Activated CD4-positive, alpha-beta T cell treated with anti-CD3 and anti-CD28 coated beads for 36 hours (primary cell): ENCODE measurements around the gene IL17RC. TPM values are rescaled to one million over a fixed set of nuclear protein-coding genes. Genes with fewer than 3 reads are reported as not detected.
"Not testable (repeated sequence)": the region's sequence is repeated elsewhere in the genome, so short reads cannot be mapped to it uniquely, and the experiment has no call there.

ENCODE experiments used
- ATAC-seq: fragments of 200-7000 bp; cut with Tn5 transposase; one replicate; pipeline ENCODE4 v1.10.0; 2021; ENCODE audit warnings: mild to moderate bottlenecking, moderate library complexity
- CTCF ChIA-PET: fragments of 350-600 bp; sonication (Branson Sonifier 250); formaldehyde crosslinking; loops from one replicate; lab custom pipeline; 2021; ENCODE audit warnings: antibody characterized with exemption; lab: Charles Lee
- POLR2A ChIA-PET: fragments of 350-600 bp; sonication (Branson Sonifier 250); formaldehyde crosslinking; loops from one replicate; lab custom pipeline; 2021; ENCODE audit warnings: antibody characterized with exemption, inconsistent platforms; lab: Charles Lee
- DNase-seq: peaks from one replicate; pipeline ENCODE4 v3.0.0-alpha.2; 2020
- H3K27ac Mint-ChIP-seq: one replicate; pipeline ENCODE4 v1.8.0; 2021; ENCODE audit warnings: mixed read lengths
- H3K27me3 Mint-ChIP-seq: one replicate; pipeline ENCODE4 v1.8.0; 2021; ENCODE audit warnings: mixed read lengths
- H3K36me3 Mint-ChIP-seq: one replicate; pipeline ENCODE4 v1.8.0; 2021; ENCODE audit warnings: low read depth, mixed read lengths
- H3K4me1 Mint-ChIP-seq: one replicate; pipeline ENCODE4 v1.8.0; 2021; ENCODE audit warnings: mixed read lengths
- H3K4me3 Mint-ChIP-seq: one replicate; pipeline ENCODE4 v1.8.0; 2021; ENCODE audit warnings: mild to moderate bottlenecking, moderate library complexity, mixed read lengths
- H3K9me3 Mint-ChIP-seq: one replicate; pipeline ENCODE4 v1.8.0; 2021; ENCODE audit warnings: low read depth, mixed read lengths
- intact Hi-C, 2 experiments: fragments of 100-400 bp; cut with DNase I in 1 of 2; cut with micrococcal nuclease in 1 of 2; formaldehyde crosslinking; loops; one replicate each; pipeline versions ENCODE4 v1.14.2 to v1.15.1; 2022 to 2024; cut with DNase I, micrococcal nuclease
- total RNA-seq, 2 experiments: library from RNA; stranded (reverse); gene quantifications; one replicate each; pipeline ENCODE4 v1.2.3, GENCODE V29; 2021

The IL17RC gene
- total RNA-seq, 2 experiments from 2014 or later = 0.25 to 0.50 TPM

DNA sequence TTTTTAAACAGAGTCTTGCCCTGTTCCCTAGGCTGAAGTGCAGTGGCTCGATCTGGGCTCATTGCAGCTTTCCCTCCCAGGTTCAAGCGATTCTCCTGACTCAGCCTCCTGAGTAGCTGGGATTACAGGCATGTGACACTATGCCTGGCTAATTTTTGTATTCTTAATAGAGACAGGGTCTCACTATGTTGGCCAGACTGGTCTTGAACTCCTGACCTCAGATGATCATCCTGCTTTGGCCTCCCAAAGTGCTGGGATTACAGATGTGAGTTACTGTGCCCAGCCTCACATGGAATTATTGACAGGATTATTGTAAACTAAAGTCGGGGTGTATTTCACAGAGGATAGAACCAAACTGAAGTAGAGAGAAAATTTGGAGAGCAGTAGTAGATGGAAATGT lies 21.2 kb upstream of the IL17RC start:
- ATAC-seq, H3K9me3 Mint-ChIP-seq, H3K27ac Mint-ChIP-seq, H3K27me3 Mint-ChIP-seq, DNase-seq, H3K4me3 Mint-ChIP-seq, POLR2A ChIA-PET, intact Hi-C loops: not testable (repeated sequence)
- peaks cover 59% of the 10 kb centered on the region for H3K4me1 Mint-ChIP-seq
- CTCF ChIA-PET = interaction anchor here (3.1 kb wide), 1 partner anchor 36 kb away, joined by 17 read pairs; no protein-coding TSS in a partner anchor
- H3K36me3 Mint-ChIP-seq = peaks cover 40% of the 10 kb centered on the region

GRCh38 chr3:9896755-9897407 lies 20.0 kb upstream of the IL17RC start:
- peak overlapping the region; percentile 42 for H3K27ac Mint-ChIP-seq
- H3K9me3 Mint-ChIP-seq, H3K4me3 Mint-ChIP-seq, CTCF ChIA-PET, DNase-seq, POLR2A ChIA-PET, ATAC-seq, H3K27me3 Mint-ChIP-seq, intact Hi-C loops: not testable (repeated sequence)
- H3K36me3 Mint-ChIP-seq = peaks cover 33% of the 10 kb centered on the region
- H3K4me1 Mint-ChIP-seq = peaks cover 63% of the 10 kb centered on the region

- peaks cover 25% of the 10 kb centered on the region for H3K36me3 Mint-ChIP-seq
- no peak for DNase-seq
- ATAC-seq = no peak
- no peaks in the 10 kb centered on the region for H3K27me3 Mint-ChIP-seq
- H3K27ac Mint-ChIP-seq = peak overlapping the region; percentile 42
- no peak overlapping the region for H3K4me3 Mint-ChIP-seq
- ChIA-PET POLR2A (no interaction called here), CTCF (interaction anchor here (1.0 kb wide), 1 partner anchor 15 kb away, joined by 3 read pairs; no protein-coding TSS in a partner anchor)
- intact Hi-C loops = no loop called here
- peaks cover 63% of the 10 kb centered on the region for H3K4me1 Mint-ChIP-seq
- H3K9me3 Mint-ChIP-seq = peaks cover 3% of the 10 kb centered on the region
Observed at GRCh38 chr3:9897408-9898372, 19.2 kb upstream of the IL17RC start.

DNA sequence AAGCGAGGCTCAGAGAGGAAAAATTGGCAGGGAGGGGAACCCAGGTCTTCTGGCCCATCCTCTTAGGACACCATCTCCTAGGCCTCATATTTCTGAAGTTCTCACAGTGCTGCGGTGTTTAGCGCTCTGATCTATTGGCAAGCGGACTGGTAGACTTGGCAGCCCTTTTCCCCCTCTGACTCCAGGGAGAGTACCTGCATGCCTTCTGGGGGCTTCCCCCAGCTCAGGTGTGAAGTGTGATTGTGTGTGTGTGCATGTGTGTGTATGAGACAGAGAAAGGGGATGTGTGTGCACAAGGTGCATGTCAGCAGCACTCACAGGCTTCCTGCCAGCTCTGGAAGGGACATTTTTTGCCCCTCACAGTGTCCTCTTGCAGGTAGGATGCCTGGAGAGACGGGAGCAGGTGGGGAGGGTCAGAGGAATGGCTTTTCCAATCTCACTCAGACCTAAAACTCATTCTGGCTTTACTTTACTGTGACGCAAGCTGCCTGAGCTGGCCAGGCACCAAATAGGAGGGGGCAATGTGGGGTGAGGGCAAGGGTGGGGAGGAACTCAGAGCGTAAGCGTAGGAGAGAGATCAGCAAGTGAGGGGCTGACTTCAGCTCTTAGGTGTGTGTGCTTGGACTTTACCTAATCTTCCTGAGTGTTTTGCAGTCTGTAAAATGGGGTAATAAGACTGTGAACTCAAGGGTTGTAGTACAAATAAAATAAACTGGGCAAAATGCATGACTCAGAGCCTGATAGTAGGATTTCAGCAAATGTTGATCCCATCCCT lies 18.2 kb upstream of the IL17RC start:
- ATAC-seq (no peak), DNase-seq (peak; percentile 30)
- Mint-ChIP-seq H3K27me3 (no peaks in the 10 kb centered on the region), H3K4me1 (peaks cover 65% of the 10 kb centered on the region), H3K27ac (peak overlapping the region; percentile 28), H3K4me3 (no peak overlapping the region), H3K9me3 (peaks cover 3% of the 10 kb centered on the region), H3K36me3 (peaks cover 17% of the 10 kb centered on the region)
- intact Hi-C loops = no loop called here
- CTCF ChIA-PET = interaction anchor here (1.0 kb wide), 1 partner anchor 15 kb away, joined by 3 read pairs; no protein-coding TSS in a partner anchor
- POLR2A ChIA-PET = no interaction called here

DNA sequence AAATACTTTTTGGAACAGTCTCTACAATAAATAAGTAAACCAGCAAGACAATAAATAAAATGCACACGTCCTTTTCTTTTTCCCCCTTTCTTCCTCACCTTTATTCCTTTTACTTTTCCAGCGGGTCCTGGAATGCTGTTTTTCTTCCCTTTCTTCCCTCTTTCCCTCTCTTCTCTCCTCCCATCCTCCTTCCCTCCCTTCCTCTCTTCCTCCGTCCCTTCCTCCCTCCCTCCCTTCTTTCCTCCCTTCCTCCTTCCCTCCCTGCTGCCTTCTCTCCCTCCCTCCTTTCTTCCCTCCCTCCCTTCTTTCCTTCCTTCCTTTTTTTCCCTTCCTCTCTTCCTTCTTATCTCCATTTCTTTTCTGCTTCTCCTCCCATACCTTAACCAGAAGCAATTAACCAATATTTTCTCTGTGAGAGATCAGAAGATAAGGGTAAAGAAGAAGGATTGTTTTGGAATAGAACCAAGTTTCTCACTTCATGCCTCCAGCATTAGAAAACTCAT lies 17.6 kb upstream of the IL17RC start:
- Mint-ChIP-seq H3K36me3 (peaks cover 11% of the 10 kb centered on the region), H3K27me3 (no peaks in the 10 kb centered on the region), H3K4me1 (peaks cover 62% of the 10 kb centered on the region), H3K9me3 (peaks cover 3% of the 10 kb centered on the region), H3K27ac (no peak overlapping the region), H3K4me3 (no peak overlapping the region)
- ChIA-PET POLR2A (no interaction called here), CTCF (no interaction called here)
- intact Hi-C loops = no loop called here
- ATAC-seq (no peak), DNase-seq (no peak)

- CTCF ChIA-PET, intact Hi-C loops, H3K27me3 Mint-ChIP-seq, H3K36me3 Mint-ChIP-seq, POLR2A ChIA-PET, H3K4me3 Mint-ChIP-seq, H3K27ac Mint-ChIP-seq, DNase-seq, ATAC-seq, H3K9me3 Mint-ChIP-seq: not testable (repeated sequence)
- H3K4me1 Mint-ChIP-seq = peaks cover 51% of the 10 kb centered on the region
Observed at GRCh38 chr3:9900965-9901415, 15.9 kb upstream of the IL17RC start.

- H3K36me3 Mint-ChIP-seq = peaks cover 2% of the 10 kb centered on the region
- no peaks in the 10 kb centered on the region for H3K9me3 Mint-ChIP-seq
- H3K27ac Mint-ChIP-seq = peak overlapping the region; percentile 30
- H3K27me3 Mint-ChIP-seq = no peaks in the 10 kb centered on the region
- H3K4me1 Mint-ChIP-seq = peaks cover 44% of the 10 kb centered on the region
- intact Hi-C loops = no loop called here
- ChIA-PET POLR2A (interaction anchor here (1.2 kb wide), 1 partner anchor 11 kb away, joined by 4 read pairs; the partner anchor contains the start of gene JAGN1), CTCF (interaction anchor here (0.6 to 1.5 kb wide), 5 partner anchors 10 to 362 kb away, joined by 3 to 5 read pairs (median 3); partner anchors contain the start of gene JAGN1)
- ATAC-seq (peak; percentile 64), DNase-seq (peak; percentile 55)
- peak overlapping the region; percentile 27 for H3K4me3 Mint-ChIP-seq
Observed at GRCh38 chr3:9901967-9902366, 14.9 kb upstream of the IL17RC start.

DNA sequence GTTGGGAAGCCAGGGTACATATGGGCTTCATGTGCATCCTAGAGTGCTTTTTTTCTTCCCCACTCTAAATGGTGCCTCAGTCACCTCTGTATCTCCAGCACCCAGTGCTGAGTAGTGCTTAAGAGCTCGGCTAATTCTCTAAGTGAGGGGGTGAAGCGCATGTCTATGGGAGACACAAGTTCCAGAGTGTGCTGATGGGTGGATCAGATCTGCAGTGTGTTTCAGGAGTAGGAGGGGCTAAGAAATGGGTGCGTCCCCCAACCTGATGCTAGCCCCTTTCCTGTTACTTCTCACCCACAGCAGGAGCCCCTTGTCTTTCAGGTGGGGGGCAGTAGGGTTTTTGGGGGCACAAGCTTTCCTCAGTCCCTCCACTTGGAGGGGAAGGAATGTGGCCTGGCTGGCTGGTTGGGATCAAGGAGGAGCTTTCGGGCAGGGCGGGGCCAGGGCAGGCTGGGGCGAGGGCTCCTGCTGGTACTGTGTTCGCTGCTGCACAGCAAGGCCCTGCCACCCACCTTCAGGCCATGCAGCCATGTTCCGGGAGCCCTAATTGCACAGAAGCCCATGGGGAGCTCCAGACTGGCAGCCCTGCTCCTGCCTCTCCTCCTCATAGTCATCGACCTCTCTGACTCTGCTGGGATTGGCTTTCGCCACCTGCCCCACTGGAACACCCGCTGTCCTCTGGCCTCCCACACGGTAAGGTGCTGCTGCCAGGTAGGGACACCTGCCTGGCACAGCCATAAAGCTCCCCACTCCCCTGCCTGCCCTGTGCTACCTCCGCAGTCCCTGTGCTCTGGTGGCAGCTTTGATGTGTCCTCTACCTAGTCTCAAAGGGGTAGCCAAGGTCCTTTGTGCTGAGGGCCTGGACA lies 14.3 kb upstream of the IL17RC start, which contains the start of gene IL17RE:
TSS of gene IL17RE (plus strand) at position 477 of the 866 bp plus-strand sequence. CDS start at position 562, 85 bp downstream.
- POLR2A ChIA-PET = interaction anchor here (1.2 kb wide), 1 partner anchor 12 kb away, joined by 4 read pairs; the partner anchor contains the start of gene JAGN1
- Mint-ChIP-seq H3K36me3 (no peaks in the 10 kb centered on the region), H3K27me3 (no peaks in the 10 kb centered on the region), H3K27ac (peak within 1 kb of the TSS; percentile 75), H3K9me3 (no peaks in the 10 kb centered on the region), H3K4me1 (peaks cover 43% of the 10 kb centered on the region), H3K4me3 (peak within 1 kb of the TSS; percentile 30)
- peak; percentile 31 for DNase-seq
- CTCF ChIA-PET = interaction anchor here (0.6 to 1.5 kb wide), 6 partner anchors 10 to 361 kb away, joined by 3 to 5 read pairs (median 3); partner anchors contain the start of gene JAGN1
- peak; percentile 67 for ATAC-seq
- intact Hi-C loops = no loop called here

GRCh38 chr3:9903238-9903624 lies 13.7 kb upstream of the IL17RC start:
- Mint-ChIP-seq H3K27me3 (no peaks in the 10 kb centered on the region), H3K4me1 (peaks cover 40% of the 10 kb centered on the region), H3K27ac (peak overlapping the region; percentile 75), H3K4me3 (peak overlapping the region; percentile 30), H3K9me3 (no peaks in the 10 kb centered on the region), H3K36me3 (no peaks in the 10 kb centered on the region)
- POLR2A ChIA-PET = interaction anchor here (1.2 kb wide), 1 partner anchor 13 kb away, joined by 4 read pairs; the partner anchor contains the start of gene JAGN1
- CTCF ChIA-PET = interaction anchor here (1.1 kb wide), 1 partner anchor 10 kb away, joined by 3 read pairs; no protein-coding TSS in a partner anchor
- ATAC-seq = peak; percentile 23
- DNase-seq = peak; percentile 54
- intact Hi-C loops = no loop called here

DNA sequence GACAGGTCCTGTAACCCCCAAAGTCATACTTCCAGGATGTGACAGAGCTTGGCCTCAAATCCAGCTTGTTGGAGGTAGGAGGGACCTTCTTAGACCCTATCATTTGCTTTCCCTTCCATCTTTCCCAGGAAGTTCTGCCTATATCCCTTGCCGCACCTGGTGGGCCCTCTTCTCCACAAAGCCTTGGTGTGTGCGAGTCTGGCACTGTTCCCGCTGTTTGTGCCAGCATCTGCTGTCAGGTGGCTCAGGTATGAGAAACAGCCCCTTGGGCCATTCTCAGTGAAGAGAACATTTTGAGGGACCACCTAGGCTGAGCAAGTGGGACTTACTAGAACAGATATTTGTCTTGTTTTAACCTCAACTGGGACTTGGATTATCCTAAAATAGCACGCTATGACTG lies 13.0 kb upstream of the IL17RC start:
- Mint-ChIP-seq H3K27me3 (no peaks in the 10 kb centered on the region), H3K4me3 (no peak overlapping the region), H3K36me3 (no peaks in the 10 kb centered on the region), H3K9me3 (no peaks in the 10 kb centered on the region), H3K27ac (no peak overlapping the region), H3K4me1 (peaks cover 34% of the 10 kb centered on the region)
- intact Hi-C loops = no loop called here
- CTCF ChIA-PET = interaction anchor here (1.1 to 1.7 kb wide), 2 partner anchors 10 to 13 kb away, joined by 3 to 5 read pairs; partner anchors contain the start of gene JAGN1
- POLR2A ChIA-PET = no interaction called here
- ATAC-seq (no peak), DNase-seq (no peak)
